GM19240 (cell line): ENCODE data around the gene DLGAP1.

Experiments
- DNase-seq: peaks from one replicate; pipeline ENCODE4 v3.0.0; 2011; ENCODE audit warnings: low spot score; ENCODE audit not compliant: insufficient read length

Gene DLGAP1

DNA sequence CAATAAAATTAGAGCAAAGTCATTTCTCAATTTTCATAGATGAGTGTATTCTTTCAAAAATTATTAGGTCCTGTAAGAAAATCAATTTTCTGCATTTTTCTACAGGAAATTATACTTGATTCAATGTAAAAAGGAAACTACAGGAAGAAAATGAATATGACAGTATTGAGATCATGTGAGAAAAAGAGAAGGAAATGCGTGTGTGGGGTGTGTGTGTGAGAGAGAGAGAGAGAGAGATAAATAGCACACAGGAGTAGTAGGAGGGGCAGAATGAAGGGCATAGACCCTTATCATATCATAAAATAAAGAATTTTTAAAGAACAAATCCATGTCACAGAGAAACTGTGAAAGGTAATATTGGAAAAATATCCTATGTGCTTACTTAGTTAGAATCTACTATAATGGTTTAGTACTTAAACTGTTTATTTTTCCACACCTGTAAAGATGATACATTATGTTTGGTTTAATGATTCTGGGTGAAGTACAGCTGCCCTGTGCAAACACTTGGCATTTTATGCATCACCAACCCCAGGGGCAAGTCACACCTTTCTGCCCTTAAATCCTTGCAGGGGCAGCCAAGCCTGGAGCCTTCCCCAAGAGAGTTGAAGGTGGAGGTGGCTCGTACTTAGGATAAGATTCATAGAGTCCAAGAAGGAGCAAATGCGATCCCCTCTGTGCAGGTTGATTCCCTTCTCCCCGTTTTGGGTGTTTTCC is 728.7 kb downstream of the DLGAP1 start:
- no peak for DNase-seq

DNA sequence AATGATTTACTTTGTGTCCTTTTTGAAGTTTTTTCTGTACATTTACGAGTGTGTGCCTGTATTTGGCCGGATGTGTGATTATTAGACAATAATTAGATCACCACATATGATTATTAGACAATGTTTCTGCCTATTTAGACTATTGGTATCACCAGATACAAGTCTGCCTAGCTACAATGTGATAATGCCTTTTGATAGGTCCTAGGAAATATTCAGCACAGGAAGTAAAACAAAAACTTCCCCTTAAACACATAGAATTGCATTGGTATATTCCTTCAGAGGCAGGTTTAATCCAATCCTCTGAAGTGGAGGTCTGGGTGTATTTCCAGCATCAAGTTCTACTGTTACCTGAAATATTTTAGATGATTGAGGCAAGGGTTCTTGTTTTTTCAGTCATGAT is 730.0 kb downstream of the DLGAP1 start:
- DNase-seq: no peak

DNA sequence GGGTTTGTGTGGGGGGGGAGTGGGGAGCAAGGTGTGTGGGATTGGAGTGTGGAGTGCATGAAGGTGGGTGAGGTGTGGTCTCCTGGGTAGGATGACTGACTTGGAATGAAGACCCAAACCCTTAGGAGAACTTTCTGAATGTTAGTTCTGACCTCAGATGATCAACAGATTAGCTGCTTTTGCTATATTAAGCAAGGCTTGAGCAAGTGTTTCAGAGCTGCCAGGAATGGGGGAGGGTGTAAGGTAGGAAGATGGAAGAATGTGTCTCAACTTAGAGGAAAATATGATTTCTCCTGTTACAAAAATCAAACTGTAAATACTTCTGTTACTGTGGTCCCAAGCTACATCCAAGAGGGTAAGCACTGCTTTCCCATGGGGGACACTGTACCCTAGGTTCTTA is 731.6 kb downstream of the DLGAP1 start:
- DNase-seq: no peak

DNA sequence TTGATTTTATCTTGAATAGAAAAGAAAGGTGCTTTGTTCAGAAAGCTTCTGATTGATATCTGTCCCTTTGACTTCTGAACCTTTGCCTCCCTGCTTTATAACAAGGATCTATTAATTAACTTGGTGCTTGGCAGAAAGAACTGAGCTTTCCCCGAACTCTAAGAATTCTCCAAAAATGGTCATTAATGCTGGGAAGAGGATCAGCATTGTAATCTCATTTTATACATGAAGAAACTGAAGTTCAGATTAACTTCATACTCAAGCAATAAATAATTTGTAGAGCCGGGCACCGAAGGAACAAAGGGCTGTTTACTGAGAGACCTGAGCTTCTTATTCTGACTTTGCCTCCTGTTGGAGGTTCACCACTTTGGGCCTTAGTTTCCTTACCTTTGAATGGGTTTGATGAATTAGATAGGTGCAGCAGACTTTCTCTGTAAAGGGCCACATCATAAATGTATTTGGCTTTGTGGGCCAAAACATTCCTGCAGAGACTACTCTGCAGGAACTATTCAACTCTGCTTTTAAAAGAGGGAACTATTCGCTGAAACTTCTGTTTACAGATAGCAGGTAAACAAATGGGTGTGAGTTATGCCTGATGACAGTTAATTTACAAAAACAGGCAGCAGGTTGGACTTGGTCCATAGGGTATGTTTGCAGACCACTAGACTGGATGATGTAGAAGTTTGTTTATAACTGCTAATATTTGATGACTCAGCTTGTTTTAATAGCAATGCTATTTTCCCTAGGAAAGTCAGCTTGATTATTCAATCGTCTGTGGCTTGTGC is 732.3 kb downstream of the DLGAP1 start:
- no peak for DNase-seq

DNA sequence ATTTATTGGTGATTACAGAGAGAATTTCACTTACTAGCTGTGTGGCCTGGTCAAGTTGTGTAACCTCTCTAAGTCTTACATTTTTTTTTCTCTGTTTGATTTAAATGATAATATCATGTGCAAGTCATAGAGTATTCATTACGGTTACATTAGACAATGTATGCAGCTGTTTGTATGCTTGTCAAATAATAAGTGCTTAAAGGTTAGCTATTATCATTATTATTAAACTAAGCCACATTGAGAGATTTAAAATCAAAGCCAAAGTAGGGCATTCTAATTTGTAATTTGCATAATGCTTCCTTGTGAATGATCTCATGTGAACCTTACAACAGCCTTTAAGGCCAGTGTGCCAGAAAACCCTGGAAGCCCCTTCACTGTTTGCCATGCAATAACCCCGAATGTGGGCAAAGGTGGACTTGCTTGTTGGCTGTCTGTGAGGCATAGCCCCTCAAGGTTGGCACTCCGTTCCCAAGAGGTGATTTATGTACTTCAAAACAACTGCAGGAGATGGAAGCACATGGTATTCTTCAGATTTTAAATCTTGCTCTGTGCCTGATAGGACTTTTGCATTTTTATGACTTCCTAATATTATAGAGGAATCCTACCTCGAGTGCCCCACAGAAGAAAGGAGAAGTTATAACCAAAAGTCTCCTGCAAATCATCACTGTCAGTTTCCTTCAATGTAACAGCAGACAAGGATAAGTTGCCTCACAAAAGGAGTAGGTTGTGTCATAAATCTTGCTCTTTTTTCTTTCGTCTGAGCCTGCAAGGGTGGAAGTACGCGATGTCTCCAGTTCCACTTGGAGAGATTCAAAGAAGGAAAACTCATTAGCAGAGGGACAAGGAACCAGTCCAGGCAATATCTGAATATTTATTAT is 733.1 kb downstream of the DLGAP1 start:
- no peak for DNase-seq

DNA sequence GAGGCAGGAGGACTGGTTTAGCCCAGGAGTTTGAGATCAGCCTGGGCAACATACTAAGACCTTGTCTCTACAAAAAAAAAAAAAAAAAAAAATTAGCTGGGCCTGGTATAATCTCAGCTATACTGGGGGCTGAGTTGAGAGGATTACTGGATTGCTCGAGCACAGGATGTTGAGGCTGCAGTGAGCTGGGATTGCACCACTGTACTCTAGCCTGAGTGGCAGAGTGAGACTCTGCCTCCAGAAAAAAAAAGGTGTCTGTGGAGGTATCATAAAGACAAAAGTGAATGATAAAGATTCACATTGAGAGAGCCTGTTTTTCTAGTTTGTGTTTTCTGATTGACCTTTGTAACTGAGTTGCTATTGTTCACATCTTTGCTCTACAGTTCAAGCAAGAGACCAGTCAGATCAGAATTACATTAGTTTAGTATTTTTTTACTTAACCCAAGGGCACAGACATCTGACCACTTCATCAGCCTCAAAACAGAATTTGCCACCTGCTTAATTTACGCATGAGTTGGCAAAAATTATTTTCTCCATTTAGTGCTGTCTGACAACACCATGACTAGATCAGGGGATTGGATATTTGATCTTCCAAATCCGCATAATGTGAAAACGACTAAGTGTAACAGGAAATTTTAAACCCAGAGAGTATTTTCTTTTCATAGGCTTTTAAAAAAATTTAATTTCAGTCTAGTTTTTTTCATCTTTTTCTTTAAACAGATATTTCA is 734.1 kb downstream of the DLGAP1 start:
- no peak for DNase-seq

DNA sequence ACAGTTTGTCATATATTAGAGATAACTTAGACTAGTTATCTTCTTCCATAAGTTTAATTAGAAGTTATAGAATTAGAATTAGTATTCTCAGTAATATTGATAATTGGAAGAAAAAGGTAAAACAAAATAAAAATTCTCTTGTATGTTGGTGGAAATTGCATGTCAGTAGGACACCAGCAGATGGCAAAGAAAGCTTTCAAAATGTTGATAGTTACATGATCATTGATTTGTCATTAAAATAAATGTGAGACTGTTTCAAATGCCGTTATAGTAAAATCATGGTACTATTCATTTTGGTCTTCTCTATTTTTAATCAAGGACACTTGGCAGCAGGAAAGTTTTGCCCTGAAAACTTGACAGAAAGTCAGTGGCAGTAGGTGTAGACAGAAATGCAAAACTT is 734.9 kb downstream of the DLGAP1 start:
- no peak for DNase-seq

DNA sequence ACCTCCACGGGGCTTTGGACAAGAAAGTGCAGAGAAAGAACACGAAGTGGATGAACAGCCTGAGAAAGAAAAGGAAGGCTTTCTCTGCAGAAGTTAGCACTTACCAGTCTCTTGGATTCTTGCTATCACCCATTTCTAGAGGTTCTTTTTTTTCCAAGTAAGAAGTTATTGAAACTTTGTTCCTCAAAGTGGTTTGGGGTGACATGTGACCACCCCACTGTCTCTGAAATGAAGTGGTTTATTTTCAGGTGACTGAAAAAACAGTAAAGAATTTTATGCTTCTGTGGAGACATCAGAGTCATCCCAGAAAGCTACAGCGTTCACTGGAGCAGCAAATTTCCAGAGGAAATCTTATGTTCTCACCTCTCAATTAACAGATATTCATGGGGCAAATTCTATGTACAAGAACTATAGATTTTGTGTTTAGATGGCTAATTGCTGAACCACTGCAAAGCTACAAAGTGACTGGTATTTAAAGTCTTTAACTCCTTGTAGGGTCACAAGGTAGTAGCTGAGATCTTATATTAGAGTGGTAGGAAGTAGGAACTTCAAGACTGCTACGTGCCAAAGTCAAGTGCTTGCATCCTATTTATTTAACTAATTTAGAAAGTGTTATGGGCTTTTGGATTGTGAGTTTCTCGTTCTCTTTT is 737.6 kb downstream of the DLGAP1 start:
- DNase-seq: no peak

DNA sequence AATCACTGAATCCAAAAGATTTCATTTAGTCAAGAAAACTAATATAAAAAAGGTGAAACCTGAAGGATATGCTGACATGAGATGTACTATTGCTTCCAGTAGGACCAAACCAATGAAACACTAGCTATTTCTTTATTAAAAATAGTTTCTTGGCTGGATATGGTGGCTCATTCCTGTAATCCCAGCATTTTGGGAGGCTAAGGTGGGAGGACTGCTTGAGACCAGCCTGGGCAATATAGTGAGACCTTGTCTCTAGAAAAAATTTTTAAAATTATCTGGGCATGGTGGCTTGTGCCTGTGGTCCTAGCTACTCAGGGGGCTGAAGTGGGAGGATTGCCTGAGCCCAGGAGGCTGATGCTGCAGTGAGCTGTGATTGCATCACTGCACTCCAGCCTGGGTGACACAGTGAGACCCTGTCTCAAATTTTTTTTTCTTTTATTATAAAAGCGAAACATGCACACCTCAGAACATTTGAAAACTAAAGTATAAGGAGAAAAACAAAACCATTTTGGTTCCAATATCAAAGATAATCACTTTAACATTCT is 738.9 kb downstream of the DLGAP1 start:
- DNase-seq: no peak

DNA sequence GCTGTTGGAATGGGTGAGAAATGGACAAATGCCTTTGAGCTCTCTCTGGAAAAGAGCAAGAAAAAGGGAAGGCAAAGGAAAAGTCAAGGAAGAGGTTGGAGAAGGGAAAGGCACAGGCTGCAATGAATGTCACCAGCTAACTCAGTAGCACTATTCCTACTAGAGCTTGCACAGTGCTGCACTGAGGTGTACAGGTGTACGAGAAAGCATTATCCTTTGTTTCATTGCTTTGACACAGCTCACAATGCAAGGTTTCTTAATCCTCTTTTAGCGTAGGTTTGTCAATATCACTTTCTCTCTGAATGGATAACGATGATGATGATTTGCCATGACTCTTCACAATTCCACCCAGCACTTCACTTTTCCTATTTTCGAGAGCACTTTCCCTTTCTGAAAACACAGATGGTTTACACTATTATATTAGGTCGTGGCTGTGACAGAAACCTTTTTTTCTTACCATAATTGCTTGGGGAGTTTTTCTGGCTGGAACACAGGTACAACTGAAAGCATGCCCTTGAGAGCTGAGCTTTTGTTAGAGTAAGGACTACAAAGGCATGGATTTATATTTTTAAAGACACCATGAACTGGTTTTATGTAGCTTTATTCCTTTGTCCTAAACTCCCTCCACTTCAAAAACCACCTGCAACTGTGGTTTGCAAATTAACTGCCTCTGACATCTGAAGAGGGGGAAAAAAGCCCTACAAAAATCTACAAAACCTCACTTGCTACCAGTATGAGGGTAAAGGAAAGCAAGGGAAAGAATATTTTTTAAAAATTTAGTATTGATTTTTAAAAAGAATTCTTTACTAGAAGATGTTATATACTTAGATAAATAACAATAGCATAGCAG is 739.7 kb downstream of the DLGAP1 start:
- DNase-seq: no peak

DNA sequence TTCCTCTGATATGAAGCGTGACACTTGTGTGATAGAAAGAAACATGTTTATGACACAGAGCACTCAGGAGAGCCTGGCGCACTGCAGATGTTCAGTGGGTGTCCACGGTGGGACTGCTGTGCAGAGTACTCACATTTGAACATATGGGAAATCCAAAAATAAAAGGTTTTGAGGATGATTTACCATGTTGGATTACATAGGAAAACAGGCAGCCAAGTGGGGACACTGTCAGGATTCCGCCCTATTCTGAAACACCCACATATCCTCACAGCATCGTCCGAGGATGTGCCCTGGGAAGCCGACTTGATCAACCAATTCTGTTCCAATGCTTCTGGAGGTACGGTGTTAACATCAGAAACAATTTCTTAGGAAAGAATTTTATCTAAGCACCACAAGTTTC is 741.4 kb downstream of the DLGAP1 start:
- no peak for DNase-seq

DNA sequence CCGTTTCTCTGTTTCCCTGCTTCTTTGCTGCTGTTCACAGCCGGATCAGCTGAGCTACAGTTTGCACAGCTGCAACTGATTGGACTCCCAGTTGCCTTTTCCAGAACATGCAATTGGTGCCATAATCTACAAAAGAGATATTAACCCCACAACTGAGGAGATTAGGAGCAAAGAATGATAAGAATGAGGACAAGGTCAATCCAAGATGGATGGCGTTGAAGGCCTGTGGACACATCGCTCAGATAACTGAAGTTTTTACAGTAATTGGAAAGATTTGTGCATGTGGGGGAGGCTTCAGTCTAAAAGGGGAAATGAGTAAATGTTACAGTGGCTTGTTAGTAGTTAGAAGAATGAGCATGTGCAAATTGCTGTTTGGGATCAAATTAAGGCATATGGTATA is 741.9 kb downstream of the DLGAP1 start:
- no peak for DNase-seq

DNA sequence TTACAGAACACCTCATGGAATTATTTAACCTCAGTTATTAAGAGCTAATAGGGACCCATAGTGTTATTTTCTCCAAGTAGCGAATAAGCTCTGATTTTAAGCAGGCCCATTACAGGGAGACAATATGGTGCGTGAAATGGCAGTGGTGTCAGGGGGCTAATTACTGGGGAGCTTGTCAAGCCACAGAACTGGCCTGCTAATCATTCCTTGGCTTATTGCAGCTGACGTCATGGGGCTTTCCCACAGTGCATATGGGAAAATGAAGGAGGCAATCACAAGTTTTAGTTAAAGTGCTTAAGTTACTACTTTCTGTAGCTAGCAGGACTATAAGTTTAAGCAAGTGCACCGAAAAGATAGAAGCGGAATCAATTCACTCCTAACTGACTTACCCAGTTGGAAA is 742.6 kb downstream of the DLGAP1 start:
- no peak for DNase-seq

DNA sequence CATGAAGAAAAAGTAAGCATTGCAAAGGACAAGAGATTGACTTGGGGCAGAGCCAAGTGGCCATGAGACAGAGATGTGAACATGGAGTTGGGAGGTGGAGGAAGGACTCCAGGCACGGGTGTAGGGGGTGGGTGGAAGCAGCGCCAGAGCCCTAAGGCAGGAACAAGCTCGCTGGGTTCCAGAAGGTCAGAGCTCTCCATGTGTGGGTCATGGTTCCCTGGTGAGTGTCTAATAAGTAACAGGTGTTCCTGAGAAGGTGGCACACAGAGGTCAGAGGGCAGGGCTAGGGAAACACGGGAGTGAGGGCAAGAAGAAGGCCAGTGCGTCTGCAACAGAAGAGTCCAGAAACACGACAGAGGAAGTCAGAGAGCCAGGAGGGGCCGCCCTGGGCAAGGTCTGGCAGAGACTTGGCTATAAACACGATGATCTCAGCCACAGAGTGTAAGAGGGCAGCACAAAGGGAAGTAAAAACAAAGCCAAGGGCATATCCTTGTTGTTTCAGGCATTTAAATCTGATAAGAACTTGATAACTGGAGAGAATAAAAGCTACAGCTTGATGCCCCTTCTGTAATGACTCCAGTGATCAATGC is 744.3 kb downstream of the DLGAP1 start:
- no peak for DNase-seq

DNA sequence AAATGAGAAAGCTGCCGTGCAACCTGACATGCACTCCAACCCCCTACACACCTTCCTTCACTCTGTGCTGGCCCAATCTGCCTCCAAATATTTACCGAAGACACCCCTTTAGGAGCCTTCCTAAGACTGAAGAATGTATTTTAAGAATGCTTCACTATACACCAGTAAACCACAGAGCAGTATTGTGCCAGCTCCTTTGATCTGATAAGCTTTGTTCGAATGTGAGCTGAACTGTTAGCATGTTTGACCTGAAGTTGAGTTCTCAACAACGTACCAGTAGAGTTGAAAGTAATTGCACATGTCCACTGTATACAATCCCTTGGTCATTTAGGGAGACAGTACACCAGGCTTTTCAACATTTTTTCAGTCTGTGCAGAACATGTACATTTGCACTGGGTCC is 745.9 kb downstream of the DLGAP1 start:
- DNase-seq: no peak

DNA sequence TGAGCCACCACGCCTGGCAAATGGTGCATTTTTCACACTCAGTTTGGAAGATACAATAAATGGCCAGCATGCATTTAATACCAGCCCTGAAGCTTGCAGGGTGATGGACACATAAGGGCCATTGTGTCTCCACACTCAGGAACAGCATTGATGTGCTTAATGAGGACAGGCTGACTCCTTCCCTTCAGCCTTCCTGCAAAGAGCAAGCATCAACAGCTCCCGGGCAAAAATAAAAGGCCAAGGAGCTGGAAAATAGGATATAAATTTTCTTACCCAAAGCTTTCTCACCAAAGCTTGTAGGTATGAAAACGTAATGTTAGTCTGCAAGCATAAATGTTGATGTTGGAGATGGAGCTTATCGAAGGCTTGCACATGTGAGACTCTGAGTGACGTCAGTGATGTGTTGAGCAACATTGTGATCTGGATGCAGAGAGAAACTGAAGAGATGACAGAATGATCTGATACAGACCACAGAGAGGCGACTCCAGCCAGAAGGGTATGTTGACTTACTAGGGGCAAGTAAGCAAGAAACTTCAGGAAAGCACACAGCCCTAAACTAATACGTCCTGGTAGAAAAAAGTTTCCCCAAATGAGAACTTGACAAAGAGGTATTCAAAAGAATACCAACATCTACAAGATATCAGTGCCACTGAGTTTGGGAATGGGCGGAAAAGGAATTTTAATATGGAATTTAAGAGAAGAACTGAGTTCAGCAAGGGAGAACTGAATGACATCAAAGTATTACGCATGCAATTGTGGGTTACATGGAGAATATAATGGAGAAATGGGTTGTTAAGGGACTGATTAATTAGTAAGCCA is 748.6 kb downstream of the DLGAP1 start:
- DNase-seq: no peak

DNA sequence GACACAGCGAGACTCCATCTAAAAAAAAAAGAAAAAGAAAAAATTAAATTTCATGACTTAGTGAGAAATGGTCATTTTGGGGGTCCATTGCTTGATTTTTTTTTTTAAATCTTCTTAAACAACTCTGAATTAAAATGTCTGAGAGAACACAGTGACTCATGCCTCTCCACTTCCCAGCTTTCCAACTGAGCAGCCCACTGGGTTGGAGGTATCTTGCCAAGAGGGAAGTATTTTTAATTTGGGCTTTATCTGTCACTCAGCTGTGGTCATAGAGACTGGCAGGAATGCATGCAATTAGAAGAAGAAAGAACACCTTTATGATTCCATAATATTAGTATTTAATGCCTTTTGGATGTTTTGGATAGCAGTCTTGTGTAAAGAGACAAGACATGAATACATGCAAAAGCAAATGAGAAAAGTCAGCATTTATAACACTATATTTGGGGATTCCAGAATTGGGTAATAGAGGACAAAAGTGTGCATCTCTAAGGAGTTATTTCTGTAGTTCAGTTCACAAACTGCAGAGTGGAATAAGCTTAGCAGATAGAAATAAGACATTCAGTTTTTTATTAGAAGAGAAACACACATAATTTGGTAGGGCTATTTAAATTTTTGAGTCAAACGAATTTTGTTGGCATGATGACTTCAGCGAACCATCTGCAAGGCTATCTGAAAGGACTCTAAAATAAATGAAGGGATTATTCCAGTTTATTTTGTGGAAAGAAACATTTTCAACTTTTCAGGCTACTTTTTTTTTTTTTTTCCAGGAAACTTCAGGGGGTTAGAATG is 750.4 kb downstream of the DLGAP1 start:
- no peak for DNase-seq

DNA sequence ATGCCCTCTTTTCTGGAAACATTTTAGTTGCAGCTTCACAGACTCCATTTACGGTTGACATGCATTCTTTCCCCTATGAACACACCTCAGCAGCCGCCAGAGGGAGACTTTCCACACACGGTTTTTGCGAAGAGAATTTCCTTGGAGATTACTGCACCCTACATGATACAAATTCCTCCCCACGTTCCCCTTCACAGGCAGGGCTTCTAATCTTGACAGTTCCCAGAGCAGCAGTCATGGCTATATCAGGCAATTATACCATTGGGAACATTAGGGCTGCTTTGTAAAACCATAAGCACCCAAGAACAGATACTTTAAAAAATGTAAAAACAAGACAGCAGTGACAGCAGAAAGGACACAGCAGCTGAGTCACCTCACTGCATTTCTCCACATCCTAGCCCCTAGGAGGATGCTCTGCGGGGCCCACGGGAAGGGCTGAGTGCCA is 751.4 kb downstream of the DLGAP1 start:
- DNase-seq: no peak
